ENCODE results near the gene ESPL1. TPM values are rescaled to one million over a fixed set of nuclear protein-coding genes. Genes with fewer than 3 reads are reported as not detected.
A peak's percentile ranks its signal among the peaks of the same experiment; 100 is the strongest.
"Not testable (repeated sequence)": the region's sequence is repeated elsewhere in the genome, so short reads cannot be mapped to it uniquely, and the experiment has no call there.

ESPL1 gene
- total RNA-seq, 1 donor from 2014 or later: 0.17 TPM

DNA sequence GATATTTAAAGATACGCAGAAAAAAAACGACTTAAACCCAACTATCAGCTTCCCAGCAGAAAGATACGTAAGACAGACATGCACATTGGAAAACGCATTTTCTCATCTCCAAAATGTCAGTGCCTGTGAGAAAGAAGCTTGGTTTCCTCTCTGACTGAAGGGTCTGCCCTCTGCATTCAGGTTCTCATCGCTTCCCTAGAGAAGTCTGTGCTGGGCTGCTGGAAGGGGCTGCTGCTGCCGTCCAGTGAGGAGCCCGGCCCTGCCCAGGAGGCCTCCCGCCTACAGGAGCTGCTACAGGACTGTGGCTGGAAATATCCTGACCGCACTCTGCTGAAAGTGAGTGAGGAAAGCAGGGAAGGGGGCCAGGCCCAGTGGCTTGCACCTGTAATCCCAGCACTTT is 22.6 kb downstream of the ESPL1 start:
- intact Hi-C loops (cut with micrococcal nuclease): no loop called here
- DNase-seq: no peak
- no peak for ATAC-seq

DNA sequence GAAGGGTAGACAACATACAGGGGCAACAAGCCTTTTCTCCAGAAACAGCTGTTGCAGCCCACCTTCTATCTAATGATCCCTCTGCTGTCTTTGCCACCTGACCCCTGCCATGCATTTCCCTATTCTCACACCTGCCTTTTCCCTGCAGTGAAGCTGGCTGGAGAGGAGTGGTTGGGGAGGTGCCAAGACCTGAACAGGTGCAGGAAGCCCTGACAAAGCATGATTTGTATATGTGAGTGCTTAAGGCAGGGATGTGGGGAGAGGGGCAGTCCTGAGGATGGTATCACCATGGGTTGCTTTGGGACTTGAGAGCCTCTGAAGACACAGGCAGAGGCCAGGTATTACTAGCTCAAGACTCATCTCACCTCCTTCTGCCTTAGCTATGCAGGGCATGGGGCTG is 24.3 kb downstream of the ESPL1 start:
- no peak for ATAC-seq
- intact Hi-C loops (cut with micrococcal nuclease): no loop called here
- no peak for DNase-seq

DNA sequence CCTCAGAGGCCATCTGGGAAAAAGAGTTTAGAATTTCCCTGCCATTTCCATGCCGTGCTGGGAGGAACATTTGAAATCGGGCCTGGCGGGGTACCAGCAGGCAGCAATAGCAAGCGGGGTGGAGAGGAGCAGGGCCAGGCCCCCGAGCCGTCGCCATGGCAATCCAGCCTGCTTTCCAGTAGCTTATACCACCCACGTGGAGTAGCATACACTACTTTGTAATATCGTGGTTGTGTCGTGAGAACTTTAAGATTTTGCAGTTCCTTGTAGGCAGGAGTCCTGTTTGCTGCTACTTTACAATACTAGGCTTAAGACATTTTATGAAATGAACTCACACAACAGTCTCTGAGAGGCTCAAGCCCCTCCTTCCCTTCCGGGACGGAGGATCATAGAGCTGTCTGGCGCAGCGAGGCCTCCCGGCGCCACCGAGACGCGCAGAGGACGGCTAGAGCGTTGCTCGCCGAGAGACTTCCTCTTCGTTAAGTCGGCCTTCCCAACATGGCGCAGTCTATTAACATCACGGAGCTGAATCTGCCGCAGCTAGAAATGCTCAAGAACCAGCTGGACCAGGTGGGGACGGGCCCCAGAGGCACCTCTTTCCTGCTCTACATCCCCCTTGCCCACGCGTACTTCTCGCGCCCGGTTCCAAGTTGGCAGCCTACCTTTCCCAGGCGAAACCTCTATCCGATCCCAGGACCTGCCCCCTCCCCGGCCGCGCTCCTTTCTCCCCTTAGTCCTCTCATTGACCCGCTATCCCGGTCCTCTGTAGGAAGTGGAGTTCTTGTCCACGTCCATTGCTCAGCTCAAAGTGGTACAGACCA is 27.2 kb downstream of the ESPL1 start, which contains the start of gene PFDN5:
Gene PFDN5 (plus strand): TSS at position 473 of the 821 bp plus-strand sequence. CDS start 26 bp downstream, at position 499.
- ATAC-seq (peak; percentile 91), DNase-seq (peak; percentile 92)
- intact Hi-C loops (cut with micrococcal nuclease): no loop called here

DNA sequence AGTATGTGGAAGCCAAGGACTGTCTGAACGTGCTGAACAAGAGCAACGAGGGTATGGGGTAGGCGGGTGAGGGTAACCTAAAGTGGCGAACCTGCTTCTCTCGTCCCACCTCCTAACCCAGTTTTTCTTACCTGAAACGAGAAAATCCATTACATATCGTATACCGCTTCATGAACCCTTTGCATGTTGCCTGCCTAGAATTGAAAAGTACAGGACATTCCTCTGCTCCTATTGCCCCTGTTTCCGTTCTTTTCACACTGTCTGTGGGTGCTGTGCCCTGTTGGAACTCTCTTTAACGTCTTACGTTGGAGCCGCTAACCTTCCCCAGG is 27.8 kb downstream of the ESPL1 start:
- intact Hi-C loops (cut with micrococcal nuclease): no loop called here
- ATAC-seq (no peak), DNase-seq (no peak)

DNA sequence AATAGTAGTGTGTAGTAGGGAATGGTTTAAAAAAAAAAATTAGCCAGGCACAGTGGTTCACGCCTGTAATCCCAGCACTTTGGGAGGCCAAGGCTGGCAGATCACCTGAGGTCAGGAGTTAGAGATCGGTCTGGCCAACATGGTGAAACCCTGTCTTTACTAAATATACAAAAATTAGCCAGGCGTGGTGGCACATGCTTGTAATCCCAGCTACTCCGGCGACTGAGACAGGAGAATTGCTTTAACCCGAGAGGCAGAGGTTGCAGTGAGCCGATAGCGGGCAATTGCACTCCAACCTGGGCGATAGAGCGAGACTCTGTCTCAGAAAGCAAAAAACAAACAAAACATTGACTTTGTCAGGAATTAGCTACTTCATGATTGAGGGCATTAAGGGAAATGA is 29.0 kb downstream of the ESPL1 start:
- intact Hi-C loops (cut with micrococcal nuclease); DNase-seq: not testable (repeated sequence)

DNA sequence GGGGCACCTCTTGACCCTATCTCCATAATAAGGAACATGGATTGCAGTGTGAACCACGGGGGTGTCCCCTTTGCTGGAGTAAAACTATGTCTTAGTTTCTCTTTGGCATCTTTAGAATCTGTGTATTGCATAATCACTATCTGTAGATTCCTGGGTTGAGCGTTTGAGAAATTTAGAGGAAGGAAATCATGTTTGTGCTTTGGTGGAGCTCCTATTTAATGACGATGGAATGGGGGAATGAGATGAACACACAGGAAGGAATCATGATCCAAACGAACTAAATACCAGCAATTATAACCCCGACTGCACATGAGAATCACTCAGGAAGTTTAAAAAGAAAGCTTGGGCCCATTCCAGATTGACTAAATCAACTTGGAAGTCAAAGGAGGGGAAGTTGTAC is 30.1 kb downstream of the ESPL1 start:
- ATAC-seq: no peak
- DNase-seq: no peak
- intact Hi-C loops (cut with micrococcal nuclease): no loop called here

More for the DNA sequence above, 29.0 kb downstream of the ESPL1 start:
- ATAC-seq: not testable (repeated sequence)

DNA sequence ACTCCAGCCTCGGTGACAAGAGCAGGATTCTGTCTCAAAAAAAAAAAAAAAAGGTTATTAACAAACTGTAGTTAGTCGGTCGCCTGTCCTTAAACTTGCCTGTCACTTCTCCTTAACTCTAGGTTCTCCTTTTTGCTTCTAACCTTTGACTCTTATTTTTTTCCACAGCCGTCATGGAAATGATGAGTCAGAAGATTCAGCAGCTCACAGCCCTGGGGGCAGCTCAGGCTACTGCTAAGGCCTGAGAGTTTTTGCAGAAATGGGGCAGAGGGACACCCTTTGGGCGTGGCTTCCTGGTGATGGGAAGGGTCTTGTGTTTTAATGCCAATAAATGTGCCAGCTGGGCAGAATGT is 31.0 kb downstream of the ESPL1 start:
- DNase-seq (no peak), ATAC-seq (peak; percentile 2)
- intact Hi-C loops (cut with micrococcal nuclease): no loop called here

DNA sequence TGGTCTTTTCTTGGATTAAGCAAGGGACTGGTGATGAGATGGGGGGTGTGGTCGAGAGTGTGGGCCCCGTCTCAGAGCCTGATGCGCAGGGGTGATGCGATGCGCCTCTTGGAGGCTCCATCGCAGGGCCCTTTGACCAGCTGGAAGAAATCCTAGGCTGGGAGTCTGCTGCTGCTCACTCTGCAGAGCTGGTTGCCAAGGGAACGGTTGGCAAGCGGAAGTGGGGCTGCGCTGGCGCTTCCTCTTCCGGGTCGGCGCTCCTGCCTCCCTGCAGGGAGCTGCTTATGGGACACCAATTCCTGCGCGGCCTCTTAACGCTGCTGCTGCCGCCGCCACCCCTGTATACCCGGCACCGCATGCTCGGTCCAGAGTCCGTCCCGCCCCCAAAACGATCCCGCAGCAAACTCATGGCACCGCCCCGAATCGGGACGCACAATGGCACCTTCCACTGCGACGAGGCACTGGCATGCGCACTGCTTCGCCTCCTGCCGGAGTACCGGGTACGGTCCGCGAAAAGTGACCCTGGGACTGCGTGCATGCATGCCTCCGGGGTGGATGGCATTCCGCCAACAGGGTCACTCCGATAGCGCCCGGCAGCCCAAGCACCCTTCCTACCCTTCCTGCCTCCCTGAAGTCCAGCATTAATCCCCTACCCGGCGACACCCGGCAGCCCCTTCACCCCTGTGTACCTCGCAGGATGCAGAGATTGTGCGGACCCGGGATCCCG is 31.5 kb downstream of the ESPL1 start, which contains the start of gene MYG1:
Gene MYG1 (plus strand): TSS at position 242 of the 727 bp plus-strand sequence. CDS start 43 bp downstream, at position 285.
- peak; percentile 91 for DNase-seq
- intact Hi-C loops (cut with micrococcal nuclease): no loop called here
- peak; percentile 81 for ATAC-seq

DNA sequence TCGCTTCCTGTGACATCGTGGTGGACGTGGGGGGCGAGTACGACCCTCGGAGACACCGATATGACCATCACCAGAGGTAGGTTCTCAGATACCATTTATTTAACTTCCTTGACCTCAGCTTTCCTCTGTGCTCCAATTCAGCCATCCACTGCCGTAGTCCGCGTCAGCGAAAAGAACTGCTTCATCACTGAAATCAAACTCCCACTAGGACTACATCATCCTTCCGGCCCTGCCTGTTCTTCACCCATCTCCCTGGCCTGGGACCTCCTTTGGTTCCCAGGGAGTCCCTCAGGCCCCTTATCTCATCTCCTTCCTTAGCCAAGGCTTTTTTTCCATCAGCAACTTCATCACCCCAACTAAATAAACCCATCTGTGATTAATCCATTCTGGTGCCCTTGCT is 32.1 kb downstream of the ESPL1 start:
- ATAC-seq (no peak), DNase-seq (no peak)
- intact Hi-C loops (cut with micrococcal nuclease): no loop called here

DNA sequence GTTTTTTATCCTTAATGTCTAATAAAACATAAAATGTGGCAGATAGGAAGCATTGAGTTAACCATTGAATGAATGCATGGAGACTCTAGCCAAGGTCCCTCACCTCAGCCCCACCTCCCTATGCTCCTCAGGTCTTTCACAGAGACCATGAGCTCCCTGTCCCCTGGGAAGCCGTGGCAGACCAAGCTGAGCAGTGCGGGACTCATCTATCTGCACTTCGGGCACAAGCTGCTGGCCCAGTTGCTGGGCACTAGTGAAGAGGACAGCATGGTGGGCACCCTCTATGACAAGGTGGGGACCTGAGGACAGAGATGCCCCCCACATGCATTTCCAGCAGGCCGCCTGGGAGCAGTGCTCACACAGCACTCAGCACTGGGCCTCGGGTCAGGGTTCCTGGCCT is 34.8 kb downstream of the ESPL1 start:
- no peak for DNase-seq
- intact Hi-C loops (cut with micrococcal nuclease): no loop called here
- ATAC-seq: no peak

DNA sequence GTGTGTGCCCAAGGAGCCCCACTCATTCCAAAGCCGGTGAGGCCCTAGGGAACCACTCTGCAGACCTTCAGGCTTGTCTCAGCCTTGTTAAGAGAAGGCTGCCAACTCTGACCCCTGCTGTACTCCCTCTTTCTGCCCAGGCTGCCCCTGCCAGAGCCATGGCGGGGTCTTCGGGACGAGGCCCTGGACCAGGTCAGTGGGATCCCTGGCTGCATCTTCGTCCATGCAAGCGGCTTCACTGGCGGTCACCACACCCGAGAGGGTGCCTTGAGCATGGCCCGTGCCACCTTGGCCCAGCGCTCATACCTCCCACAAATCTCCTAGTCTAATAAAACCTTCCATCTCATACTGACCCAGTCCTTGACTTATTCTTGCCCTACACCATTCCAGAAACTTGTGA is 38.7 kb downstream of the ESPL1 start:
- ATAC-seq (no peak), DNase-seq (no peak)
- intact Hi-C loops (cut with micrococcal nuclease): no loop called here

DNA sequence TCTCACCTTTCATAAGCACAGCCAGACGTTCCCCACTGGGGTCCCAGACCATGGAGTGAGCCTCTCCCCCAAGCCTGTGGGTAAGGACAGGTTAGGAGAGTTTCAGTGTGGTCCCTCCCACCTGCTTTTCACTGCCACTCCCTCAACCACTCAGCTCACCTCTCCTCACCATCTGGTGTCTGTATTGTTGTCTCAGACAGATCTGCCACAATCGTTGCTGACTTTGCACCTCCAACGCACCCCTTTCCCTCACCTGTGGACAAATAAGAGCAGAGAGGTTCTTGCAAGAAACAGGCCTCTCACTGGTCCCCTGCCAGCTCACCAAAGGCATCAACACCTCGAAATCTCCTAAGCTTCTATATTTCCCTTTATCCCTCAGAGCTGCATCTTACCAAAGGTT is 40.2 kb downstream of the ESPL1 start:
- ATAC-seq (no peak), DNase-seq (no peak)
- intact Hi-C loops (cut with micrococcal nuclease): no loop called here

DNA sequence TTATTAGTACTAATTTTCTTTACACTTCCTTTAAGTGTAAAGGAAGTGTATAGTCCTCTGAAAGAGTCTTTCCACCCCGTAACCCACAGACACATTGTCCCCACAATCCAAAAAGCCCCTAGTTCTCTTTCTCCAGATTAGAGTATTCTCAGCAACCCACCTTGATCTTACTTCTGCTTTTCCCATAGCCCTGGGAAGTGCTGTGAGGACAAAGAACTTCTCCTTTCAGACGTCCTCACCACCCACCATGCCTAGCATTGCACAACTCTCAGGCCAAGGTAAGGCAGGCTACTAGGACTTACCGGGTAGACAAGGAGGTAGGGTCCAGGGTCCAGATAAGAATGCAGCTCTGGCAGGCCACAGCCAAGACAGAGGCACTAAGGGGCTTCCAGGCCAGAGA is 45.9 kb downstream of the ESPL1 start:
- intact Hi-C loops (cut with micrococcal nuclease): no loop called here
- ATAC-seq (no peak), DNase-seq (no peak)

DNA sequence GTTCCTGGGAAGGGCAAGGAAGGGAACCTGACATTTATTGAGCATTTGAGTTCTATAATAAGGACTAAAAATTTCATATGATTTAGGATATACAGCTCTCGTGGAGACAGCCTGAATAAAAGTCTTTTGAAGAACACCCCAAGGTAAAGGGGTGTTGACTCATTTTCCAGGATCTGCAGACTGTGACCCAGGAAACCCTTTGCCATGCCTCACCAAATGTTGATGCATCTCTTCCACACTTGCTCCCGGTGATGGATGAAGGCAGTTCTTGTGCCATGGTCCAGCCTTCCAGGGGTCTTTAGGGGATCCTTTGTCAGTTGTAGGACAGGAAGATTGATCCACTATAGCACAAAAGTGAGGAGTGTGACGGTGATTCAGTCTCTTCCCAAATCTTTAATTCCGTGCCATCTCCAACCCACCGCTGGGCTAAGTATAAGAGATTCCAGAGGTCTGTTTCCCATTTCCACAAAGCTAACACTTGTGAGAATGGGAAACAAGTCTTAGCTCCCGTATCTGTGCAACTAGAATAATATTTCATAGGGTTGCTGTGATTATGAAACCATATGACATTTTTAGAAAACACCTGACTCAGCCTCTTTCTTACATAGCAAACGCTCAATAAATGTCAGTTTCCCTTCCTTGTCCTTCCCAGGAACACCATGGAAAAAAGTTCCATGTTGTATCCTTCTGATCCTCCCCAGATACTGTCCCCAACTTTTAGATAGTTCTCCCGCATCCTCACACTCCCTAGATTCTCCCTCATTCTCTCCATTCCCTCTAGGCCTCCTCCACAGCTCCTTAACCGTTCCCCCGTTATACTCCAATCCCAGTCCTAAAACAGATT is 52.5 kb downstream of the ESPL1 start:
- DNase-seq (no peak), ATAC-seq (no peak)
- intact Hi-C loops (cut with micrococcal nuclease): loop anchor here (5.0 kb wide), 1 partner anchor 182 kb away; the partner anchor contains the start of gene TARBP2

DNA sequence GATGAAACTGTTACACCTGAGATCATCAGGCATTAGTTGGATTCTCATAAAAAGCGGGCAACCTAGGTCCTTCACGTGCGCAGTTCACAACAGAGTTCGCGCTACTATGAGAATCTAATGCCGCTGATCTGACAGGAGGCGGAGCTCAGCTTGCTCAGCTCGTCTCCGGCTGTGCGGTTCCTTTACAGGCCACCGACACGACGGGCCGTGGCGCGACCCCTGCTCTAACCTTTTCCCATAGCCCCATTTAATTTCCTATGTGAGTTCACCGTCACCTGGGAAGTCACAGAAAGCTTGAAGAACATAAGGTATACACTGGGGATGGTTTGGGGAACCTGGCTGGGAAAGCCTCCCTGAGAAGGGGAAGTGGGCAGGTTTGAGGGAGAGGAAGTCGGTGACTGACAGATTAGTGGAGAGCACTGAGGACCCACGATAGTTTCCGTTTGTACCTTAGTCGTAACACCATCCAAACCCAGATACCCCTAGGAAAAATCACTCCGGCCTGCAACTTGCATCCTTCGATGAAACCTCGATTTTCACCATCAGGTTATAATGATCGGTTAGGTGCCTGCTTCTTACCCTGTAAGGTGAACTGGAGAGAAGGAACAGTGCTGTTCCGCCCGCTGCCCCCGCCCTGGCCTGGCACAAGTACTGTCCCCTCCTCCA is 56.1 kb downstream of the ESPL1 start:
- peak; percentile 41 for DNase-seq
- no peak for ATAC-seq
- intact Hi-C loops (cut with micrococcal nuclease): loop anchor here (5.0 kb wide), 1 partner anchor 178 kb away; the partner anchor contains the start of gene TARBP2

DNA sequence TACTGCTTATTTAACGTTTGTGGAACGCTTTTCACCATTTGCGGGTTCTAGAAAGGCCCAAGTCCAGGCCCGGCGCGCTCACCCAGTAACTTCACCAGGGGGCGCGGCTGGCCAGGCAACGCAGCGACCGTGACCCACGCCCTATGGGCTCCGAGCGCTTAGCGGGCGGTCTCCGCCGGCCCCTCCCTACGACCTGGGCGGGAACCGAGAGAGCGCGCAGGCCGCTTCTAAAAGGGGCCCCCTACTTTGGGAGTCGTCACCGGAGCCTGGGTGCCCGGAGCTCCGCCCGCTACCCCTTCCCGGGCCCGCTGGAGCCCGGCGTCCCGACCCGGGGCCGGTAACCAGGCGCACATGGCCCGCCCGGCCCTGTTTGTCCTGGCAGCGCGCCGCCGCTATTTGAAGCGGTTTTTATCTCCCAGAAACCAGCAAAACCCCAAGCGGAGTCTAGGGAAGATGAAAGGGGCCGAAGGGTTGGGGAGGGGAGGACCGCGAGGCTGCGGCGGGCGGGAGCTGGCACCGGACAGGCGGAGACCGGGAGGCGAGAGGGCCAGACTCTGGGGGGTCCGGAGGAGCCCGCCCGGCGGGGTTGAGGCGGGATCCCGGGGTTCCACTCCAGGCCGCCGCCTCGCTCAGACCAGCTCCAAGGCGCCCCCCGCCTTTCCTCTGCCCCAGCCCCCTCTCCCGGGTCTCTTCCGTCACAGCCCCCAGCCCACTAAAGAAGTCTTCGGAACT is 56.8 kb downstream of the ESPL1 start:
- DNase-seq: peak; percentile 97
- ATAC-seq: peak; percentile 85
- intact Hi-C loops (cut with micrococcal nuclease): loop anchor here (5.0 kb wide), 1 partner anchor 177 kb away; the partner anchor contains the start of gene TARBP2

DNA sequence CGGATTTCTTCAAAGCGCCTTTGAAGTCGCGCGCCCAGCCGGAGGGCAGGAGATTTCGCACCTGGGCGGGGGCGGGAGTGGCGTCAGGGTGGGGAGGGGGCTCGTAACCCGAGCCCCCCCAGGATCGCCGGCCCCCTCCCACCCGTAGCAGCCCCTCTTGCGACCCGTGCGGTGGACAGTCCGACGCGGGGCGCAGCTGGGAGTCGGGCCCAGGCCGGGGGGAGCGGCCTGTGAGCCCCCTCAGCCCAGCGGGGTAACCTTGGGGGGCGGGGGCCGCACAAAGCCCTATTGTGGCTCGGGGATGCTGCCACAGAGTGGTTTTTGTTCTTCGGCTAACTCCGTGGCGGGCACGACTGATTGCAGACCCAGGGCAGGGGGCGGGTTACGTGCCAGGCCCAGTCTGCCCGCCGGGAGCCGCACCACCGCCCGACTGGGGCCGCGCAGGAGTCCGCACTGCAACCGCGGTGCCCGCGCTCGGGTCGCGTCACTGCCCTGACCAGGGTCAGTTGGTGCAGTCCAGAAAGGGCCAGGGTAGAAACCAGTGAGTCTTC is 57.5 kb downstream of the ESPL1 start:
- DNase-seq (peak; percentile 63), ATAC-seq (peak; percentile 30)
- intact Hi-C loops (cut with micrococcal nuclease): no loop called here
